Hepatic stellate cell (primary cell): ENCODE data around the gene TTC21A.

Experiments used
- DNase-seq: peaks from one replicate; pipeline ENCODE4 v3.0.0; 2011; ENCODE audit warnings: low spot score

Gene TTC21A

GRCh38 chr3:39114456-39114855, 7.0 kb downstream of the TTC21A start:
- no peak for DNase-seq

- DNase-seq, result no peak
Measured at GRCh38 chr3:39115870-39116269, 8.4 kb downstream of the TTC21A start.

- no peak for DNase-seq
Measured at GRCh38 chr3:39118079-39118478, 10.6 kb downstream of the TTC21A start.

GRCh38 chr3:39118931-39119660, 11.6 kb downstream of the TTC21A start:
- DNase-seq, result no peak

GRCh38 chr3:39121621-39122020, 14.1 kb downstream of the TTC21A start:
- DNase-seq, result no peak

GRCh38 chr3:39122813-39123212, 15.3 kb downstream of the TTC21A start:
- DNase-seq, result no peak

- no peak for DNase-seq
Measured at GRCh38 chr3:39124876-39125840, 17.7 kb downstream of the TTC21A start.

- no peak for DNase-seq
Measured at GRCh38 chr3:39125841-39126500, 18.5 kb downstream of the TTC21A start.

- DNase-seq, result no peak
Measured at GRCh38 chr3:39126532-39127071, 19.1 kb downstream of the TTC21A start.

GRCh38 chr3:39127269-39127907, 19.9 kb downstream of the TTC21A start:
- DNase-seq, result no peak

- no peak for DNase-seq
Measured at GRCh38 chr3:39127908-39128304, 20.4 kb downstream of the TTC21A start.

- DNase-seq, result no peak
Measured at GRCh38 chr3:39128951-39129350, 21.5 kb downstream of the TTC21A start.

- DNase-seq, result no peak
Measured at GRCh38 chr3:39130026-39130425, 22.5 kb downstream of the TTC21A start.

- no peak for DNase-seq
Measured at GRCh38 chr3:39130693-39131265, 23.3 kb downstream of the TTC21A start.

- DNase-seq, result no peak
Measured at GRCh38 chr3:39132096-39133092, 24.9 kb downstream of the TTC21A start.

GRCh38 chr3:39133093-39133490, 25.6 kb downstream of the TTC21A start:
- DNase-seq, result no peak

- no peak for DNase-seq
Measured at GRCh38 chr3:39133822-39134221, 26.3 kb downstream of the TTC21A start.

- DNase-seq, result no peak
Measured at GRCh38 chr3:39134305-39134704, 26.8 kb downstream of the TTC21A start.

GRCh38 chr3:39135170-39135805, 27.8 kb downstream of the TTC21A start:
- DNase-seq, result no peak
